Brain microvascular endothelial cell (primary cell): ENCODE results near the gene C10orf90.

Experiments
- DNase-seq: peaks from one replicate; pipeline ENCODE4 v3.0.0-alpha.2; 2020
- H3K27ac ChIP-seq: fragments of 250-450 bp; sonication (Bioruptor Pico); 2 replicates; pipeline ENCODE4 v1.5.1; 2020; ENCODE audit warnings: mild to moderate bottlenecking, moderate library complexity
- H3K27me3 ChIP-seq: fragments of 250-450 bp; sonication (Bioruptor Pico); replicated peaks from 2 replicates; pipeline ENCODE4 v1.5.1; 2020; ENCODE audit warnings: mild to moderate bottlenecking
- H3K36me3 ChIP-seq: fragments of 250-450 bp; sonication (Bioruptor Pico); replicated peaks from 2 replicates; pipeline ENCODE4 v1.5.1; 2020; ENCODE audit warnings: mild to moderate bottlenecking
- H3K4me3 ChIP-seq: 2 replicates; pipeline ENCODE4 v1.5.1; 2011; ENCODE audit warnings: low read depth, mild to moderate bottlenecking, control low read depth, low read length, moderate library complexity
- in situ Hi-C: cut with HindIII; loops from 2 replicates; pipeline ENCODE4 v1.10.0; 2017; ENCODE audit warnings: low sequenced_read_pairs, low pct_ligation_motif_present
- TF ChIP-seq, protein P1 (sequence below): IDR thresholded peaks from 2 replicates; pipeline ENCODE4 v1.5.1; 2011; ENCODE audit warnings: low read depth, mild to moderate bottlenecking, moderate library complexity, low read length, control low read depth, inconsistent platforms; ENCODE audit errors: missing control alignments

The C10orf90 gene

GRCh38 chr10:126690534-126690933 lies 20.0 kb upstream of the C10orf90 start:
- no peak for DNase-seq
- TF ChIP-seq, protein P1, sequence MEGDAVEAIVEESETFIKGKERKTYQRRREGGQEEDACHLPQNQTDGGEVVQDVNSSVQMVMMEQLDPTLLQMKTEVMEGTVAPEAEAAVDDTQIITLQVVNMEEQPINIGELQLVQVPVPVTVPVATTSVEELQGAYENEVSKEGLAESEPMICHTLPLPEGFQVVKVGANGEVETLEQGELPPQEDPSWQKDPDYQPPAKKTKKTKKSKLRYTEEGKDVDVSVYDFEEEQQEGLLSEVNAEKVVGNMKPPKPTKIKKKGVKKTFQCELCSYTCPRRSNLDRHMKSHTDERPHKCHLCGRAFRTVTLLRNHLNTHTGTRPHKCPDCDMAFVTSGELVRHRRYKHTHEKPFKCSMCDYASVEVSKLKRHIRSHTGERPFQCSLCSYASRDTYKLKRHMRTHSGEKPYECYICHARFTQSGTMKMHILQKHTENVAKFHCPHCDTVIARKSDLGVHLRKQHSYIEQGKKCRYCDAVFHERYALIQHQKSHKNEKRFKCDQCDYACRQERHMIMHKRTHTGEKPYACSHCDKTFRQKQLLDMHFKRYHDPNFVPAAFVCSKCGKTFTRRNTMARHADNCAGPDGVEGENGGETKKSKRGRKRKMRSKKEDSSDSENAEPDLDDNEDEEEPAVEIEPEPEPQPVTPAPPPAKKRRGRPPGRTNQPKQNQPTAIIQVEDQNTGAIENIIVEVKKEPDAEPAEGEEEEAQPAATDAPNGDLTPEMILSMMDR, result no peak
- Histone ChIP-seq H3K4me3 (no peak overlapping the region), H3K27me3 (no peaks in the 10 kb centered on the region), H3K36me3 (no peaks in the 10 kb centered on the region), H3K27ac (no peak overlapping the region)
- in situ Hi-C loops, result no loop called here

DNA sequence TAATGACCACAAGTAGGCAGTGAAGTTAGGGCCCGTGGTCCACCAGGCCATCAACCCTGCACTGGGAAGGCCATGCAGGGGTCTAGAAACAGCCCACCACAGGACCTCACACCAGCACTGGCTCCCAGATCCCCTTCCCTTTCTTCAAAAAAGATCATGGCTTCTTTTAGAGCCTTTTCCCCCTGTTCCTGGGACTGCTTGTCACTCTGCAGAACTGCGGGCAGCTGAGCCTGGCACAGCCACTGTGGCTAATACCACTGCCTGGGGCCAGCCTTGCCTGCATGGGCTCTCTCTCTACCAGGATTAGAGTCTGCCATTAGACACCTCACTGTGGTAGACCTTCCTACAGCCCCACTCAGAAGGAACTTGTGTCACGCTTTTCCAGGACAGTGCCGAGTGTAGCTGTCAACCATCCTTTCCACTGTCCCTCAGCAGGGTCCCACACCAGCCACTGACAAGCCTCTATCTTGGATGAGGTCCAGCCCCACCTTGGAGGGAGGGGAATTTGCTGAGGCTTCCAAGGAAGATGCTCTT lies 19.0 kb upstream of the C10orf90 start:
- H3K4me3 ChIP-seq, result no peak overlapping the region
- H3K27ac ChIP-seq, result no peak overlapping the region
- in situ Hi-C loops, result no loop called here
- TF ChIP-seq, protein P1, result no peak
- H3K36me3 ChIP-seq, result no peaks in the 10 kb centered on the region
- H3K27me3 ChIP-seq, result no peaks in the 10 kb centered on the region
- DNase-seq, result no peak

- TF ChIP-seq, protein P1, result no peak
- Histone ChIP-seq H3K27me3 (no peaks in the 10 kb centered on the region), H3K36me3 (no peaks in the 10 kb centered on the region), H3K4me3 (no peak overlapping the region), H3K27ac (no peak overlapping the region)
- in situ Hi-C loops, result no loop called here
- DNase-seq, result no peak
These were observed 16.7 kb upstream of the C10orf90 start for GRCh38 chr10:126687121-126687606.

DNA sequence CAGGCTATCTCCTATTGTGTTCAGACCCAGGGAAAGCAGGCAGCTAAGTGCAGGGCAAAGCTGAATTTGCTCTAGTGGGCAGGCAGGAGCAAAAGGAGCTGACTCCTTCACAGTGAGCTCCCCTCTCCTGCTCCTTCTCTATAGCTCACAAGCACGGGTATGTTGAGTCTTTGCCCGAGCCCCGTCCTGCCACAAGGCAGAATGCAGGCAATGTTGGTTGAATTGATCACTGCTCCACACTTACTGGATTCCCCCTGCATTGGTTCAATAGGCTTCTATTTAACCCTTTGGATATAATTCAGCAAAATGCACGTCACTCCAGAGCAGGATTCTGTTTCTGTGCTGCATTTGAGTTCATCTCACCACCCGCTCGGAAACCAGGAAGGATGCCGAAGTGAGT lies 16.2 kb upstream of the C10orf90 start:
- H3K36me3 ChIP-seq, result no peaks in the 10 kb centered on the region
- no peak overlapping the region for H3K27ac ChIP-seq
- DNase-seq, result no peak
- H3K4me3 ChIP-seq, result no peak overlapping the region
- H3K27me3 ChIP-seq, result no peaks in the 10 kb centered on the region
- in situ Hi-C loops, result no loop called here
- TF ChIP-seq, protein P1, result no peak

GRCh38 chr10:126686268-126686667 lies 15.8 kb upstream of the C10orf90 start:
- no peak for DNase-seq
- Histone ChIP-seq H3K27ac (no peak overlapping the region), H3K4me3 (no peak overlapping the region), H3K27me3 (no peaks in the 10 kb centered on the region), H3K36me3 (no peaks in the 10 kb centered on the region)
- TF ChIP-seq, protein P1, result no peak
- in situ Hi-C loops, result no loop called here

- no peaks in the 10 kb centered on the region for H3K27me3 ChIP-seq
- H3K27ac ChIP-seq, result no peak overlapping the region
- DNase-seq, result no peak
- no peaks in the 10 kb centered on the region for H3K36me3 ChIP-seq
- in situ Hi-C loops, result no loop called here
- H3K4me3 ChIP-seq, result no peak overlapping the region
- TF ChIP-seq, protein P1, result no peak
These were observed 15.3 kb upstream of the C10orf90 start for GRCh38 chr10:126685756-126686155.
